SK-N-SH treated with all-trans-retinoic acid at 6 μM for 48 hours (cell line): ENCODE results near the gene PTN.
"Not testable (repeated sequence)": the region's sequence is repeated elsewhere in the genome, so short reads cannot be mapped to it uniquely, and the experiment has no call there.

ENCODE experiments used
- ATAC-seq: fragments of 200-7000 bp; cut with Tn5 transposase; 3 replicates; pipeline ENCODE4 v1.9.1; 2020; ENCODE audit warnings: mild to moderate bottlenecking, moderate library complexity
- CSDC2 ChIP-seq: fragments of 250-450 bp; sonication (Bioruptor Pico); IDR thresholded peaks from 2 replicates; pipeline ENCODE4 v1.5.0; 2020; ENCODE audit warnings: mild to moderate bottlenecking, moderate library complexity
- CSRNP3 ChIP-seq: fragments of 250-450 bp; sonication (Bioruptor Pico); IDR thresholded peaks from 2 replicates; pipeline ENCODE4 v1.5.1; 2021; ENCODE audit warnings: mild to moderate bottlenecking, moderate library complexity
- OSR1 ChIP-seq: fragments of 250-450 bp; sonication (Bioruptor Pico); IDR thresholded peaks from 2 replicates; pipeline ENCODE4 v1.8.0; 2022; ENCODE audit warnings: moderate library complexity, mild to moderate bottlenecking, inconsistent platforms
- PPARA ChIP-seq: fragments of 250-450 bp; sonication (Bioruptor Pico); IDR thresholded peaks from 2 replicates; pipeline ENCODE4 v1.5.0; 2020; ENCODE audit warnings: mild to moderate bottlenecking, borderline replicate concordance
- RARB ChIP-seq: fragments of 250-450 bp; sonication (Bioruptor Pico); IDR thresholded peaks from 2 replicates; pipeline ENCODE4 v1.8.0; 2021; ENCODE audit warnings: mild to moderate bottlenecking, moderate library complexity
- SNAI2 ChIP-seq: fragments of 250-450 bp; sonication (Bioruptor Pico); IDR thresholded peaks from 2 replicates; pipeline ENCODE4 v1.5.0; 2020; ENCODE audit warnings: mild to moderate bottlenecking, moderate library complexity
- TSHZ2 ChIP-seq: fragments of 250-450 bp; sonication (Bioruptor Pico); IDR thresholded peaks from 2 replicates; pipeline ENCODE4 v1.5.0; 2020; ENCODE audit warnings: mild to moderate bottlenecking, moderate library complexity
- TF ChIP-seq, protein P1 (sequence below): fragments of 250-450 bp; sonication (Bioruptor Pico); IDR thresholded peaks from 2 replicates; pipeline ENCODE4 v1.5.1; 2020; ENCODE audit warnings: low read depth, mild to moderate bottlenecking, moderate library complexity
- TF ChIP-seq, protein P2 (sequence below): fragments of 250-450 bp; sonication (Bioruptor Pico); IDR thresholded peaks from 2 replicates; pipeline ENCODE4 v1.8.0; 2021; ENCODE audit warnings: low read depth, mild to moderate bottlenecking, moderate library complexity, borderline replicate concordance

Gene PTN

DNA sequence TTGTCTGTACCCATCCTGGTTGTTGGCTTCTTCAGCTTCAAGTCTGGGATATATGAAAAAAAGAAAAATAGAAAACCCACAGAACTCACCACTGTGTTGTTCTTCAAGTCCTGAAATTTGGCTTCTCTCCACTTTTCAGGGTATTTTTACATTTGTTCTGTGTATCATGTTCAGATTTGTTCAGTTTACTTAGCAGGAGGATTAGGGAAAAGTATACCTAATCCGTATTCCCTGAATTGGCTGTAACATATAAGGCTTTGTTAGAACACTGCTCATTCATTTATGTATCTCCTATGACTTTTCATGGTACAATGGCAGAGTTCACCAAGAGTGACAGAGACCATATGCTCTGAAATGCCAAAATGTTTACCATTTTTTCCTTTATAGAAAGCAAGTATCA lies 146.9 kb downstream of the PTN start (continued):
- TF ChIP-seq SNAI2 (CRISPR knock-in tag) = no peak

- TF ChIP-seq PPARA (CRISPR knock-in tag) (no peak), RARB (no peak), CSDC2 (CRISPR knock-in tag) (no peak), TSHZ2 (CRISPR knock-in tag) (no peak), CSRNP3 (CRISPR knock-in tag) (no peak), OSR1 (CRISPR knock-in tag) (no peak)
- TF ChIP-seq, protein P1, sequence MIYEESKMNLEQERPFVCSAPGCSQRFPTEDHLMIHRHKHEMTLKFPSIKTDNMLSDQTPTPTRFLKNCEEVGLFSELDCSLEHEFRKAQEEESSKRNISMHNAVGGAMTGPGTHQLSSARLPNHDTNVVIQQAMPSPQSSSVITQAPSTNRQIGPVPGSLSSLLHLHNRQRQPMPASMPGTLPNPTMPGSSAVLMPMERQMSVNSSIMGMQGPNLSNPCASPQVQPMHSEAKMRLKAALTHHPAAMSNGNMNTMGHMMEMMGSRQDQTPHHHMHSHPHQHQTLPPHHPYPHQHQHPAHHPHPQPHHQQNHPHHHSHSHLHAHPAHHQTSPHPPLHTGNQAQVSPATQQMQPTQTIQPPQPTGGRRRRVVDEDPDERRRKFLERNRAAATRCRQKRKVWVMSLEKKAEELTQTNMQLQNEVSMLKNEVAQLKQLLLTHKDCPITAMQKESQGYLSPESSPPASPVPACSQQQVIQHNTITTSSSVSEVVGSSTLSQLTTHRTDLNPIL (CRISPR knock-in tag) = no peak
- TF ChIP-seq, protein P2, sequence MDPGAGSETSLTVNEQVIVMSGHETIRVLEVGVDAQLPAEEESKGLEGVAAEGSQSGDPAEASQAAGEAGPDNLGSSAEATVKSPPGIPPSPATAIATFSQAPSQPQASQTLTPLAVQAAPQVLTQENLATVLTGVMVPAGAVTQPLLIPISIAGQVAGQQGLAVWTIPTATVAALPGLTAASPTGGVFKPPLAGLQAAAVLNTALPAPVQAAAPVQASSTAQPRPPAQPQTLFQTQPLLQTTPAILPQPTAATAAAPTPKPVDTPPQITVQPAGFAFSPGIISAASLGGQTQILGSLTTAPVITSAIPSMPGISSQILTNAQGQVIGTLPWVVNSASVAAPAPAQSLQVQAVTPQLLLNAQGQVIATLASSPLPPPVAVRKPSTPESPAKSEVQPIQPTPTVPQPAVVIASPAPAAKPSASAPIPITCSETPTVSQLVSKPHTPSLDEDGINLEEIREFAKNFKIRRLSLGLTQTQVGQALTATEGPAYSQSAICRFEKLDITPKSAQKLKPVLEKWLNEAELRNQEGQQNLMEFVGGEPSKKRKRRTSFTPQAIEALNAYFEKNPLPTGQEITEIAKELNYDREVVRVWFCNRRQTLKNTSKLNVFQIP (CRISPR knock-in tag) = no peak
- no peak for ATAC-seq
Measured at GRCh38 chr7:137195996-137196395, 147.5 kb downstream of the PTN start.

- not testable (repeated sequence) for ATAC-seq
Measured at GRCh38 chr7:137181619-137182018, 161.9 kb downstream of the PTN start.
